GM12878 (cell line): ENCODE data around the gene PLSCR1.

Experiments used
- BHLHE40 ChIP-seq, 2 experiments: fragments of 450-650 bp in 1 of 2; IDR thresholded peaks; 2 replicates each; pipeline ENCODE4 v1.6.1; 2011 to 2017; ENCODE audit warnings: low read depth in 2 of 2, borderline replicate concordance in 1 of 2, improper control_type of control experiment in 1 of 2, low read length in 1 of 2, mild to moderate bottlenecking in 1 of 2
- EGR1 ChIP-seq, 2 experiments: IDR thresholded peaks; 1 replicate in 1 of 2; 2 replicates in 1 of 2; pipeline ENCODE4 v1.6.1; 2011 to 2012; ENCODE audit warnings: low read depth in 2 of 2, low read length in 2 of 2, borderline replicate concordance in 1 of 2, mild to moderate bottlenecking in 1 of 2, moderate library complexity in 1 of 2
- EP300 ChIP-seq, 2 experiments: fragments of 150-350 bp in 1 of 2; IDR thresholded peaks; 2 replicates each; pipeline ENCODE4 v1.6.1; 2011 to 2012; ENCODE audit warnings: low read depth in 2 of 2, low read length in 2 of 2, borderline replicate concordance in 1 of 2, improper control_type of control experiment in 1 of 2, inconsistent platforms in 1 of 2; ENCODE audit not compliant: control insufficient read depth in 1 of 2
- SIX5 ChIP-seq: IDR thresholded peaks from 2 replicates; pipeline ENCODE4 v1.6.1; 2011; ENCODE audit warnings: mild to moderate bottlenecking, low read depth, low read length, moderate library complexity; ENCODE audit not compliant: severe bottlenecking

- TF ChIP-seq SIX5 (no peak), BHLHE40 (IDR thresholded peaks at IDR 0.05; ENCODE audit: borderline replicate concordance in 1 of 2, low read depth in 2 of 2, low read length in 1 of 2) (no peak), EP300 (IDR thresholded peaks at IDR 0.05; ENCODE audit: borderline replicate concordance in 1 of 2, control insufficient read depth in 1 of 2, low read depth in 2 of 2, low read length in 2 of 2) (no peak), EGR1 (IDR thresholded peaks at IDR 0.05; ENCODE audit: borderline replicate concordance in 1 of 2, low read depth in 2 of 2, low read length in 2 of 2) (no peak)
Observed at GRCh38 chr3:146577662-146578061, 33.3 kb upstream of the PLSCR1 start.
